Esophagus muscularis mucosa (tissue), 3 donors: ENCODE results near the gene TIGD1.

Source experiments
- CTCF ChIP-seq, 3 experiments: fragments of 200-600 bp in 2 of 3; fragments of 450-650 bp in 1 of 3; sonication (generic) in 2 of 3; IDR thresholded peaks; one replicate each; pipeline ENCODE4 v1.5.1; 2017 to 2019; ENCODE audit warnings: antibody characterized with exemption in 3 of 3, mild to moderate bottlenecking in 2 of 3, moderate library complexity in 1 of 3
- POLR2A ChIP-seq: fragments of 450-650 bp; IDR thresholded peaks from one replicate; pipeline ENCODE4 v1.6.1; 2017; ENCODE audit warnings: antibody characterized with exemption, moderate library complexity, mild to moderate bottlenecking, low read depth

- TF ChIP-seq CTCF (IDR thresholded peaks at IDR 0.05) = no peak
- TF ChIP-seq POLR2A = no peak
These were observed 9.0 kb downstream of the TIGD1 start for GRCh38 chr2:232541195-232541960.
